IPS-18a (cell line): ENCODE results near the gene LMAN2.

Source experiments
- H3K27ac ChIP-seq: one replicate; pipeline ENCODE4 v1.5.1; 2013; ENCODE audit warnings: low read length
- H3K27me3 ChIP-seq: one replicate; pipeline ENCODE4 v1.6.1; 2013; ENCODE audit warnings: mild to moderate bottlenecking, low read length; ENCODE audit not compliant: control insufficient read depth, insufficient read depth
- H3K36me3 ChIP-seq: one replicate; pipeline ENCODE4 v1.6.1; 2013; ENCODE audit warnings: low read depth, low read length; ENCODE audit not compliant: control insufficient read depth
- H3K4me1 ChIP-seq: one replicate; pipeline ENCODE4 v1.6.1; 2013; ENCODE audit warnings: low read depth, low read length; ENCODE audit not compliant: control insufficient read depth
- H3K4me3 ChIP-seq: one replicate; pipeline ENCODE4 v1.5.1; 2013; ENCODE audit warnings: low read length
- H3K9ac ChIP-seq: one replicate; pipeline ENCODE4 v1.6.1; 2013; ENCODE audit warnings: mild to moderate bottlenecking, low read length, moderate library complexity
- H3K9me3 ChIP-seq: one replicate; pipeline ENCODE4 v1.6.1; 2013; ENCODE audit warnings: low read depth, low read length; ENCODE audit not compliant: control insufficient read depth

Gene LMAN2

GRCh38 chr5:177295924-177296323 lies 55.5 kb downstream of the LMAN2 start:
- no peak overlapping the region for H3K9ac ChIP-seq

GRCh38 chr5:177294632-177295031 lies 56.8 kb downstream of the LMAN2 start:
- H3K36me3 ChIP-seq: peaks cover 63% of the 10 kb centered on the region
- H3K4me3 ChIP-seq: no peak overlapping the region
- H3K9ac ChIP-seq: no peak overlapping the region
- no peaks in the 10 kb centered on the region for H3K4me1 ChIP-seq
- no peaks in the 10 kb centered on the region for H3K27me3 ChIP-seq
- H3K9me3 ChIP-seq: no peaks in the 10 kb centered on the region
- no peak overlapping the region for H3K27ac ChIP-seq

More at GRCh38 chr5:177295924-177296323, 55.5 kb downstream of the LMAN2 start:
- H3K4me3 ChIP-seq: no peak overlapping the region
- H3K4me1 ChIP-seq: no peaks in the 10 kb centered on the region
- H3K27ac ChIP-seq: no peak overlapping the region
- H3K27me3 ChIP-seq: no peaks in the 10 kb centered on the region
- H3K36me3 ChIP-seq: peaks cover 58% of the 10 kb centered on the region
- H3K9me3 ChIP-seq: no peaks in the 10 kb centered on the region

- peaks cover 69% of the 10 kb centered on the region for H3K36me3 ChIP-seq
- no peaks in the 10 kb centered on the region for H3K27me3 ChIP-seq
- no peak overlapping the region for H3K27ac ChIP-seq
- H3K9me3 ChIP-seq: no peaks in the 10 kb centered on the region
- no peak overlapping the region for H3K4me3 ChIP-seq
- no peaks in the 10 kb centered on the region for H3K4me1 ChIP-seq
- no peak overlapping the region for H3K9ac ChIP-seq
These were observed 57.5 kb downstream of the LMAN2 start for GRCh38 chr5:177293819-177294581.

- H3K4me1 ChIP-seq: no peaks in the 10 kb centered on the region
- no peaks in the 10 kb centered on the region for H3K27me3 ChIP-seq
- no peak overlapping the region for H3K9ac ChIP-seq
- no peak overlapping the region for H3K4me3 ChIP-seq
- H3K27ac ChIP-seq: no peak overlapping the region
- H3K9me3 ChIP-seq: no peaks in the 10 kb centered on the region
- peaks cover 87% of the 10 kb centered on the region for H3K36me3 ChIP-seq
These were observed 59.7 kb downstream of the LMAN2 start for GRCh38 chr5:177291735-177292134.

- H3K4me3 ChIP-seq: no peak overlapping the region
- no peaks in the 10 kb centered on the region for H3K4me1 ChIP-seq
- H3K9me3 ChIP-seq: no peaks in the 10 kb centered on the region
- no peak overlapping the region for H3K27ac ChIP-seq
- H3K9ac ChIP-seq: no peak overlapping the region
- no peaks in the 10 kb centered on the region for H3K27me3 ChIP-seq
- H3K36me3 ChIP-seq: peaks cover 87% of the 10 kb centered on the region
These were observed 60.5 kb downstream of the LMAN2 start for GRCh38 chr5:177290816-177291596.

- Histone ChIP-seq H3K4me1 (no peaks in the 10 kb centered on the region), H3K4me3 (no peak overlapping the region), H3K9me3 (no peaks in the 10 kb centered on the region), H3K36me3 (peaks cover 87% of the 10 kb centered on the region), H3K27ac (no peak overlapping the region), H3K27me3 (no peaks in the 10 kb centered on the region), H3K9ac (no peak overlapping the region)
These were observed 63.3 kb downstream of the LMAN2 start for GRCh38 chr5:177288191-177288590.
